GM23248 (cell line): Measurements from ENCODE around the gene STEAP1.
"Not testable (repeated sequence)": the region's sequence is repeated elsewhere in the genome, so short reads cannot be mapped to it uniquely, and the experiment has no call there.

ENCODE experiments used
- EZH2 ChIP-seq: fragments of 200-600 bp; sonication (generic); IDR thresholded peaks from 2 replicates; pipeline ENCODE4 v1.6.1; 2018; ENCODE audit warnings: antibody characterized with exemption, mild to moderate bottlenecking; ENCODE audit not compliant: insufficient read depth, poor library complexity, severe bottlenecking
- EZH2phosphoT487 ChIP-seq: fragments of 200-600 bp; sonication (generic); IDR thresholded peaks from 2 replicates; pipeline ENCODE4 v1.6.1; 2018; ENCODE audit warnings: antibody characterized with exemption, moderate library complexity, mild to moderate bottlenecking, low read depth; ENCODE audit not compliant: insufficient read depth

GRCh38 chr7:90186290-90186689, 32.0 kb downstream of the STEAP1 start:
- not testable (repeated sequence) for TF ChIP-seq EZH2phosphoT487, EZH2
